ENCODE results near the gene CD244. TPM values are rescaled to one million over a fixed set of nuclear protein-coding genes. Genes with fewer than 3 reads are reported as not detected.

Gene CD244
- total and polyA plus RNA-seq, 2 donors (not counting 3 experiments of a cell fraction or from before 2014, with no cell fraction given), result not detected

GRCh38 chr1:160860840-160861505, 1.7 kb downstream of the CD244 start:
- no peaks in the 10 kb centered on the region for H3K9me1 ChIP-seq (replicated peaks; ENCODE audit: control insufficient read depth, extremely low read depth, insufficient read depth, low read length)
- H2AFZ ChIP-seq (ENCODE audit: low read depth, low read length), result no peak overlapping the region
- H3K4me1 ChIP-seq (ENCODE audit: control insufficient read depth, extremely low read depth, insufficient read depth, low read length), result no peaks in the 10 kb centered on the region
- no peak for FAIRE-seq
- H3K4me2 ChIP-seq (ENCODE audit: insufficient read depth, low read length), result no peak overlapping the region
- H3K4me3 ChIP-seq (replicated peaks in 1 of 3; ENCODE audit: insufficient read depth in 1 of 3, low read depth in 1 of 3, low read length in 3 of 3), result no peak overlapping the region
- no TSS peak for BruUV-seq (replicated peaks)
- dilution Hi-C loops (cut with MboI; ENCODE audit: extremely low pct_ligation_motif_present, low sequenced_read_pairs), result no loop called here
- H3K9ac ChIP-seq (replicated peaks; ENCODE audit: extremely low read depth, insufficient read depth, low read length), result no peak overlapping the region
- DNase-seq (ENCODE audit: low read depth, low spot score), result no peak
- no peaks in the 10 kb centered on the region for H4K20me1 ChIP-seq (replicated peaks; ENCODE audit: control insufficient read depth, extremely low read depth, insufficient read depth, low read length)
- POLR2A ChIA-PET, result no interaction called here
- no peaks in the 10 kb centered on the region for H3K79me2 ChIP-seq (ENCODE audit: control insufficient read depth, insufficient read depth, low read length)
- no peak overlapping the region for H3K27ac ChIP-seq (ENCODE audit: insufficient read depth, low read depth, low read length)
- TF ChIP-seq POLR2A (IDR thresholded peaks at IDR 0.05; ENCODE audit: low read depth, low read length), result no peak
- TF ChIP-seq GATA2 (IDR thresholded peaks at IDR 0.05; ENCODE audit: insufficient read depth, insufficient read length, low read depth, low read length), result no peak
- TF ChIP-seq EZH2 (IDR thresholded peaks at IDR 0.05; ENCODE audit: borderline replicate concordance, low read depth, low read length, severe bottlenecking), result no peak
- TF ChIP-seq JUN (IDR thresholded peaks at IDR 0.05; ENCODE audit: borderline replicate concordance, insufficient read depth, insufficient read length, low read depth), result no peak
- no peak for TF ChIP-seq FOS (IDR thresholded peaks at IDR 0.05; ENCODE audit: borderline replicate concordance, insufficient read depth, low read length)
- TF ChIP-seq MAX (IDR thresholded peaks at IDR 0.05; ENCODE audit: insufficient read depth, insufficient read length), result no peak
- no peak for TF ChIP-seq CTCF (IDR thresholded peaks at IDR 0.05; ENCODE audit: extremely low read depth in 1 of 2, insufficient read depth in 1 of 2, low read depth in 1 of 2, low read length in 2 of 2)
- H3K36me3 ChIP-seq (ENCODE audit: control insufficient read depth in 2 of 2, extremely low read depth in 1 of 2, insufficient read depth in 2 of 2, low read length in 2 of 2), result no peaks in the 10 kb centered on the region
- H3K9me3 ChIP-seq (replicated peaks; ENCODE audit: control insufficient read depth, insufficient read depth, low read length), result no peaks in the 10 kb centered on the region
- CTCF ChIA-PET, result interaction anchor here (0.6 to 0.9 kb wide), 2 partner anchors 26 to 430 kb away, joined by 3 to 4 read pairs; no protein-coding TSS in a partner anchor
- no peaks in the 10 kb centered on the region for H3K27me3 ChIP-seq (ENCODE audit: control insufficient read depth in 2 of 2, insufficient read depth in 2 of 2, low read length in 2 of 2)
- intact Hi-C loops (cut with micrococcal nuclease), result no loop called here

Measured in endothelial cell of umbilical vein (primary cell).